ENCODE measurements around the gene MBOAT1. TPM values are rescaled to one million over a fixed set of nuclear protein-coding genes. Genes with fewer than 3 reads are reported as not detected.

MBOAT1 gene
- total RNA-seq, 3 donors from 2014 or later (not counting 1 experiment from before 2014, with no cell fraction given), result 3.6 to 7.5 (median 5.2) TPM

- no peak overlapping the region for H3K4me3 Mint-ChIP-seq
- Histone ChIP-seq H3K36me3 (ENCODE audit: control insufficient read depth, insufficient read depth, low read length) (no peaks in the 10 kb centered on the region), H3K9me3 (ENCODE audit: control insufficient read depth, insufficient read depth, low read length) (no peaks in the 10 kb centered on the region), H3K4me1 (ENCODE audit: control insufficient read depth, insufficient read depth, low read length) (peaks cover 7% of the 10 kb centered on the region), H3K27me3 (ENCODE audit: control insufficient read depth, insufficient read depth, low read length) (no peaks in the 10 kb centered on the region), H3K4me3 (ENCODE audit: low read length) (no peak overlapping the region), H3K27ac (ENCODE audit: low read length) (no peak overlapping the region)
- no peaks in the 10 kb centered on the region for H3K36me3 Mint-ChIP-seq
- H3K9me3 Mint-ChIP-seq, result no peaks in the 10 kb centered on the region
- 100% methylated on average over 1 of the region's 2 CpGs for whole genome bisulfite sequencing (ENCODE audit: insufficient coverage)
- no peak for TF ChIP-seq CTCF (IDR thresholded peaks at IDR 0.05)
- peaks cover 12 to 27% of the 10 kb centered on the region in 2 donors for H3K4me1 Mint-ChIP-seq
- no peak overlapping the region for H3K27ac Mint-ChIP-seq
- DNase-seq (no peak), ATAC-seq (no peak)
- H3K27me3 Mint-ChIP-seq (ENCODE audit: low read depth in 2 of 2), result peaks cover 7 to 14% of the 10 kb centered on the region in 2 donors
- intact Hi-C loops (cut with micrococcal nuclease), result no loop called here
Measured at GRCh38 chr6:20178327-20178726, 33.9 kb downstream of the MBOAT1 start.

DNA sequence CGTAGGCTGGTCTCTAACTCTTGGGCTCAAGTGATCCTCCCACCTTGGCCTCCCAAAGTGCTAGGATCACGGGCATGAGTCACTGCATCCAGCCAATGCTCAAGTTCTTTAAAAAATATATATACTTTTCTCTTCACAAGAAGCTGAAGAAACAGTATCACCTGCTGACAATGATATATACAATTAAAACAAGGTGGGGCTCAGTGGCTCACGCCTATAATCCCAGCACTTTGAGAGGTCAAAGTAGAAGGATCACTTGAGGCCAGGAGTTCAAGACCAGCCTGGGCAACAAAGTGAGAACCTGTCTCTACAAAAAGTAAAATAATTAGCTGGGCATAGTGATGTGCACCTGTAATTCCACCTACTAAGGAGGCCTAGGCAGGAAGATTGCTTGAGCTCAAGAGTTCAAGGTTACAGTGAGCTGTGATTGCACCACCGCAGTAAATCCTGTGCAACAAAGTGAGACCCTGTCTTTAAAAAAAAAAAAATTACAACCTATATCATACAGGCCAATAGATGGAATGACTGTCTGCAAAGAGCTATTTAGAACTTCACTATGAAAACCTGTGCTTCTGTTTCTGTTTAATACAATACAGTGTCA is 36.4 kb downstream of the MBOAT1 start:
- H3K4me3 Mint-ChIP-seq, result no peak overlapping the region
- H3K9me3 Mint-ChIP-seq, result no peaks in the 10 kb centered on the region
- Histone ChIP-seq H3K27ac (ENCODE audit: low read length) (no peak overlapping the region), H3K27me3 (ENCODE audit: control insufficient read depth, insufficient read depth, low read length) (no peaks in the 10 kb centered on the region), H3K9me3 (ENCODE audit: control insufficient read depth, insufficient read depth, low read length) (no peaks in the 10 kb centered on the region), H3K4me3 (ENCODE audit: low read length) (no peak overlapping the region), H3K36me3 (ENCODE audit: control insufficient read depth, insufficient read depth, low read length) (no peaks in the 10 kb centered on the region), H3K4me1 (ENCODE audit: control insufficient read depth, insufficient read depth, low read length) (peaks cover 5% of the 10 kb centered on the region)
- peaks cover 14 to 28% of the 10 kb centered on the region in 2 donors for H3K4me1 Mint-ChIP-seq
- H3K27ac Mint-ChIP-seq, result no peak overlapping the region
- H3K36me3 Mint-ChIP-seq, result no peaks in the 10 kb centered on the region
- no peak for ATAC-seq
- peaks cover 4 to 7% of the 10 kb centered on the region in 2 donors for H3K27me3 Mint-ChIP-seq (ENCODE audit: low read depth in 2 of 2)
- intact Hi-C loops (cut with micrococcal nuclease), result no loop called here
- no peak for TF ChIP-seq CTCF (IDR thresholded peaks at IDR 0.05)
- 100% methylated on average over 4 of the region's 4 CpGs for WGBS (ENCODE audit: insufficient coverage)
- no peak for DNase-seq

DNA sequence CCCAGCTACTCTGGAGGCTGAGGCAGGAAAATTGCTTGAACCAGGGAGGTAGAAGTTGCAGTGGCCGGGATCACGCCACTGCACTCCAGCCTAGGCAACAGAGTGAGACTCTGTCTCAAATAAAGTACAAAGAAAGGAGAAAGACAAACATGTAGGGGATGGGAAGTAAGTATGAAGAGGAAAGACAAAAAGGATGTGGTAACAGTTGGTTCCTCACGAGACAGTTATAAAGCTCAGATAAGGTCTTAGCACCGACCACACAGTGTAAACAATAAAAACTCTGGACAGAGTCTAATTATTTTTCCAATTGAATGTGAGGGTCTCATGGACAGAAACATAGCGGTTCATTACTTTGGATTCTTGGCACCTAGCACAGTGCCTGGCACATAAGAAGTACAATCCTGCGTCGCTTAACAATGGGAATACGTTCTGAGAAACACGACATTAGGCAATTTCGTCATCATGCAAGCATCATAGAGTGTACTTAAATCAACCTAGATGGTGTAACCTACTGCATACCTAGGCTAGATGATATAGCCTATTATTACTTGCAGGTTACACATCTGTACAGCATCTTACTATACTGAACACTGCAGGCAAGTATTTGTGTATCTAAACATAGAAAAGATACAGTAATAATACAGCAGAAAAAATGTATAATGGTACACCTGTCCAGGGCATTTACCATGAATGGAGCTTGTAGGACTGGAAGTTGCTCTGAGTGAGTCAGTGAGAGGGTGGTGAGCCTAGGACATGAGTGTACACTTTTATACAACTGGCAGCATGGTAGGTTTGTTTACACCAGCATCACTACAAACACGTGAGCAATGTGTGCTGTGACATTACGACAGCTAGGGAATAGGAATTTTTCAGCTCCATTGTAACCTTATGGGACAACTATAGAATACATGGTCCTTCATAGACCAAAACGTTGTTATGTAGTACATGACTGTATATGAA is 38.2 kb downstream of the MBOAT1 start:
- intact Hi-C loops (cut with micrococcal nuclease), result no loop called here
- H3K4me1 ChIP-seq (ENCODE audit: control insufficient read depth, insufficient read depth, low read length), result peaks cover 5% of the 10 kb centered on the region

More for the DNA sequence above, 38.2 kb downstream of the MBOAT1 start:
- peak in 2 of 3 donors; percentile 48 to 75 for ATAC-seq
- Histone ChIP-seq H3K27ac (ENCODE audit: low read length) (no peak overlapping the region), H3K36me3 (ENCODE audit: control insufficient read depth, insufficient read depth, low read length) (no peaks in the 10 kb centered on the region), H3K27me3 (ENCODE audit: control insufficient read depth, insufficient read depth, low read length) (no peaks in the 10 kb centered on the region), H3K9me3 (ENCODE audit: control insufficient read depth, insufficient read depth, low read length) (no peaks in the 10 kb centered on the region), H3K4me3 (ENCODE audit: low read length) (no peak overlapping the region)
- H3K27ac Mint-ChIP-seq, result peak overlapping the region in 1 of 2 donors; percentile 71
- H3K36me3 Mint-ChIP-seq, result no peaks in the 10 kb centered on the region
- peak in 1 of 2 donors; percentile 29 for DNase-seq
- WGBS (ENCODE audit: insufficient coverage), result 27% methylated on average over 12 of the region's 13 CpGs
- H3K4me3 Mint-ChIP-seq, result no peak overlapping the region
- H3K4me1 Mint-ChIP-seq, result peaks cover 14 to 22% of the 10 kb centered on the region in 2 donors
- peaks cover 0 to 5% of the 10 kb centered on the region in 2 donors for H3K27me3 Mint-ChIP-seq (ENCODE audit: low read depth in 2 of 2)
- H3K9me3 Mint-ChIP-seq, result no peaks in the 10 kb centered on the region
- no peak for TF ChIP-seq CTCF (IDR thresholded peaks at IDR 0.05)

All from natural killer cell (primary cell).